Liver (tissue), 3 donors: ENCODE results near the gene PNPT1.

Experiments used
- FOXA2 ChIP-seq: IDR thresholded peaks from 2 replicates; pipeline ENCODE4 v1.6.1; 2016; ENCODE audit warnings: antibody characterized with exemption
- GABPA ChIP-seq, 2 donors: IDR thresholded peaks in 1 of 2; conservative IDR thresholded peaks in 1 of 2; 2 replicates each; pipeline ENCODE4 v1.6.1; 2016; ENCODE audit warnings: antibody characterized with exemption in 2 of 2, mild to moderate bottlenecking in 1 of 2, moderate library complexity in 1 of 2
- NR2F2 ChIP-seq: IDR thresholded peaks from 2 replicates; pipeline ENCODE4 v1.6.1; 2016; ENCODE audit warnings: antibody characterized with exemption
- RAD21 ChIP-seq, 2 donors: IDR thresholded peaks; 2 replicates each; pipeline ENCODE4 v1.6.1; 2016; ENCODE audit warnings: antibody characterized with exemption in 2 of 2, mild to moderate bottlenecking in 2 of 2
- RXRA ChIP-seq, 2 donors: IDR thresholded peaks; 2 replicates each; pipeline ENCODE4 v1.6.1; 2017 to 2018; ENCODE audit warnings: antibody characterized with exemption in 2 of 2, mild to moderate bottlenecking in 1 of 2
- SP1 ChIP-seq: IDR thresholded peaks from 2 replicates; pipeline ENCODE4 v1.6.1; 2018; ENCODE audit warnings: antibody characterized with exemption, mild to moderate bottlenecking
- TAF1 ChIP-seq: conservative IDR thresholded peaks from 2 replicates; pipeline ENCODE4 v1.6.1; 2016; ENCODE audit warnings: antibody characterized with exemption, mild to moderate bottlenecking
- YY1 ChIP-seq: IDR thresholded peaks from 2 replicates; pipeline ENCODE4 v1.6.1; 2016; ENCODE audit warnings: antibody characterized with exemption, mild to moderate bottlenecking
- ZBTB33 ChIP-seq: IDR thresholded peaks from 2 replicates; pipeline ENCODE4 v1.6.1; 2016; ENCODE audit warnings: antibody characterized with exemption
- TF ChIP-seq, protein P1 (sequence below): fragments of 150-350 bp; IDR thresholded peaks from 2 replicates; pipeline ENCODE4 v1.5.1; 2017; ENCODE audit warnings: improper control_type of control experiment, low read depth, low read length; ENCODE audit not compliant: missing input control
- TF ChIP-seq, protein P2 (sequence below): IDR thresholded peaks from 2 replicates; pipeline ENCODE4 v1.6.1; 2016; ENCODE audit warnings: antibody characterized with exemption
- TF ChIP-seq, protein P3 (sequence below): IDR thresholded peaks from 2 replicates; pipeline ENCODE4 v1.6.1; 2016; ENCODE audit warnings: antibody characterized with exemption
- donor health status: healthy.
- donor health status: healthy.

DNA sequence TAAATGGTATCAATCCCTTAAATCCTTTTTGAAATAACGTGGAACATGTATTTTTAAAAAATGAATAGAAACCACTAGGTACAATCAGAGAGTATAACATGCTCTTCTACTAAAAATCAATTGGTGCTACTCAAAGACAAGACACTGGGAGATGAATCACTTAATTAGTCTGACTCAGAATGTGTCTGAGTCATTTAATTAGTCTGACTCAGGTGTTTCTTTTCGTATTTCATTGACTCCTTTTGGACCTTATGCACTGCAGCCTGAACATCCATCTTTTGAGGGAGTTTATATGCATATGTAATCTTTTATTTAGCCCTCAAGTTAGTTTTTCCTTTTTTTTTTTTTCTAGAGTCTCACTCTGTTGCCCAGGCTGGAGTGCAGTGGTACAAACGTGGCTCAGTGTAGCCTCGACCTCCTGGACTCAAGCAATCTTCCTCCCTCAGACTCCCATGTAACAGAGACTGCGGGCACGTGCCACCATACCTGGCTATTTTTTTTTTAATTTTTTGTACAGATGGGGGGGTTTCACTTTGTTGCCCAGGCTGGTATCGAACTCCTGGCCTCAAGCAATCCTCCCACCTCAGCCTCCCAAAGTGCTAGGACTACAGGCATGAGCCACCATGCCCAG lies 102.7 kb downstream of the PNPT1 start:
- TF ChIP-seq, protein P1, sequence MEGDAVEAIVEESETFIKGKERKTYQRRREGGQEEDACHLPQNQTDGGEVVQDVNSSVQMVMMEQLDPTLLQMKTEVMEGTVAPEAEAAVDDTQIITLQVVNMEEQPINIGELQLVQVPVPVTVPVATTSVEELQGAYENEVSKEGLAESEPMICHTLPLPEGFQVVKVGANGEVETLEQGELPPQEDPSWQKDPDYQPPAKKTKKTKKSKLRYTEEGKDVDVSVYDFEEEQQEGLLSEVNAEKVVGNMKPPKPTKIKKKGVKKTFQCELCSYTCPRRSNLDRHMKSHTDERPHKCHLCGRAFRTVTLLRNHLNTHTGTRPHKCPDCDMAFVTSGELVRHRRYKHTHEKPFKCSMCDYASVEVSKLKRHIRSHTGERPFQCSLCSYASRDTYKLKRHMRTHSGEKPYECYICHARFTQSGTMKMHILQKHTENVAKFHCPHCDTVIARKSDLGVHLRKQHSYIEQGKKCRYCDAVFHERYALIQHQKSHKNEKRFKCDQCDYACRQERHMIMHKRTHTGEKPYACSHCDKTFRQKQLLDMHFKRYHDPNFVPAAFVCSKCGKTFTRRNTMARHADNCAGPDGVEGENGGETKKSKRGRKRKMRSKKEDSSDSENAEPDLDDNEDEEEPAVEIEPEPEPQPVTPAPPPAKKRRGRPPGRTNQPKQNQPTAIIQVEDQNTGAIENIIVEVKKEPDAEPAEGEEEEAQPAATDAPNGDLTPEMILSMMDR: no peak
- TF ChIP-seq YY1: no peak
- TF ChIP-seq NR2F2: no peak
- no peak for TF ChIP-seq GABPA (IDR thresholded peaks at IDR 0.05 in 1 of 2, conservative IDR thresholded peaks at IDR 0.05 in 1 of 2)
- TF ChIP-seq RXRA (IDR thresholded peaks at IDR 0.05): no peak
- no peak for TF ChIP-seq RAD21 (IDR thresholded peaks at IDR 0.05)
- TF ChIP-seq, protein P2, sequence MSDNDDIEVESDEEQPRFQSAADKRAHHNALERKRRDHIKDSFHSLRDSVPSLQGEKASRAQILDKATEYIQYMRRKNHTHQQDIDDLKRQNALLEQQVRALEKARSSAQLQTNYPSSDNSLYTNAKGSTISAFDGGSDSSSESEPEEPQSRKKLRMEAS: no peak
- TF ChIP-seq FOXA2: no peak
- TF ChIP-seq TAF1: no peak
- no peak for TF ChIP-seq ZBTB33
- TF ChIP-seq SP1: no peak
- TF ChIP-seq, protein P3, sequence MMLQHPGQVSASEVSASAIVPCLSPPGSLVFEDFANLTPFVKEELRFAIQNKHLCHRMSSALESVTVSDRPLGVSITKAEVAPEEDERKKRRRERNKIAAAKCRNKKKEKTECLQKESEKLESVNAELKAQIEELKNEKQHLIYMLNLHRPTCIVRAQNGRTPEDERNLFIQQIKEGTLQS: no peak
